Mesenchymal stem cell (in vitro differentiated cells and primary cell): ENCODE data around the gene SREBF1.
A peak's percentile ranks its signal among the peaks of the same experiment; 100 is the strongest.

Experiments used
- DNase-seq: peaks from one replicate; pipeline ENCODE4 v3.0.0-alpha.2; 2013
- H2AFZ ChIP-seq: one replicate; pipeline ENCODE4 v1.6.1; 2013; ENCODE audit warnings: low read depth, mild to moderate bottlenecking, control low read depth, inconsistent platforms, low read length, moderate library complexity
- H2AK5ac ChIP-seq: 2 replicates; pipeline ENCODE4 v1.6.1; 2013; ENCODE audit warnings: low read length, moderate library complexity, mild to moderate bottlenecking, inconsistent platforms; ENCODE audit not compliant: severe bottlenecking
- H2BK120ac ChIP-seq: one replicate; pipeline ENCODE4 v1.6.1; 2013; ENCODE audit warnings: low read depth, mild to moderate bottlenecking, inconsistent platforms, low read length, moderate library complexity
- H2BK12ac ChIP-seq, 2 experiments: one replicate each; pipeline ENCODE4 v1.6.1; 2013; ENCODE audit warnings: inconsistent platforms in 2 of 2, low read length in 2 of 2, mild to moderate bottlenecking in 2 of 2, moderate library complexity in 2 of 2, control low read depth in 1 of 2
- H2BK15ac ChIP-seq: one replicate; pipeline ENCODE4 v1.6.1; 2013; ENCODE audit warnings: mild to moderate bottlenecking, low read depth, inconsistent platforms; ENCODE audit not compliant: poor library complexity, severe bottlenecking
- H2BK5ac ChIP-seq: 2 replicates; pipeline ENCODE4 v1.6.1; 2013; ENCODE audit warnings: low read depth, mild to moderate bottlenecking, low read length, control low read depth, inconsistent platforms; ENCODE audit not compliant: poor library complexity, severe bottlenecking
- H3K14ac ChIP-seq, 2 experiments: one replicate each; pipeline ENCODE4 v1.6.1; 2013; ENCODE audit warnings: inconsistent platforms in 2 of 2, low read length in 2 of 2, control low read depth in 1 of 2, mild to moderate bottlenecking in 1 of 2, moderate library complexity in 1 of 2
- H3K18ac ChIP-seq, 2 experiments: one replicate each; pipeline ENCODE4 v1.6.1; 2013; ENCODE audit warnings: inconsistent platforms in 2 of 2, low read length in 2 of 2, control low read depth in 1 of 2, low read depth in 1 of 2, mild to moderate bottlenecking in 1 of 2
- H3K23ac ChIP-seq, 2 experiments: one replicate each; pipeline ENCODE4 v1.6.1; 2013; ENCODE audit warnings: inconsistent platforms in 2 of 2, low read length in 2 of 2, mild to moderate bottlenecking in 2 of 2, moderate library complexity in 2 of 2, control low read depth in 1 of 2
- H3K27ac ChIP-seq: 2 replicates; pipeline ENCODE4 v1.5.1; 2013; ENCODE audit warnings: mild to moderate bottlenecking, moderate library complexity, low read length, control low read depth, inconsistent platforms; ENCODE audit not compliant: poor library complexity, severe bottlenecking
- H3K27me3 ChIP-seq, 2 experiments: 2 replicates each; pipeline versions ENCODE4 v1.6.1 to v1.7.0; 2013; ENCODE audit warnings: low read length in 2 of 2, mild to moderate bottlenecking in 2 of 2, moderate library complexity in 2 of 2, control low read depth in 1 of 2, inconsistent platforms in 1 of 2; ENCODE audit not compliant: control insufficient read depth in 1 of 2, insufficient read depth in 1 of 2
- H3K36me3 ChIP-seq, 2 experiments: 2 replicates each; pipeline versions ENCODE4 v1.6.1 to v1.7.0; 2013; ENCODE audit warnings: low read length in 2 of 2, control low read depth in 1 of 2, inconsistent platforms in 1 of 2, low read depth in 1 of 2, mild to moderate bottlenecking in 1 of 2; ENCODE audit not compliant: insufficient read depth in 2 of 2, control insufficient read depth in 1 of 2
- H3K4ac ChIP-seq, 2 experiments: one replicate each; pipeline ENCODE4 v1.6.1; 2013; ENCODE audit warnings: inconsistent platforms in 2 of 2, low read length in 2 of 2, mild to moderate bottlenecking in 2 of 2, moderate library complexity in 2 of 2, control low read depth in 1 of 2, low read depth in 1 of 2
- H3K4me1 ChIP-seq: 2 replicates; pipeline ENCODE4 v1.6.1; 2013; ENCODE audit warnings: low read depth, low read length, control low read depth; ENCODE audit not compliant: control insufficient read depth, insufficient read depth
- H3K4me2 ChIP-seq: 2 replicates; pipeline ENCODE4 v1.6.1; 2013; ENCODE audit warnings: low read length, mild to moderate bottlenecking, inconsistent platforms; ENCODE audit not compliant: poor library complexity, severe bottlenecking
- H3K4me3 ChIP-seq, 2 experiments: 2 replicates each; pipeline versions ENCODE4 v1.5.1 to v1.7.0; 2013; ENCODE audit warnings: low read length in 2 of 2, mild to moderate bottlenecking in 2 of 2, control low read depth in 1 of 2, low read depth in 1 of 2; ENCODE audit not compliant: insufficient read depth in 1 of 2
- H3K79me1 ChIP-seq: replicated peaks from 2 replicates; pipeline ENCODE4 v1.6.1; 2013; ENCODE audit warnings: mild to moderate bottlenecking, control low read depth, low read length, inconsistent platforms; ENCODE audit not compliant: poor library complexity, severe bottlenecking
- H3K9ac ChIP-seq: 2 replicates; pipeline ENCODE4 v1.7.0; 2013; ENCODE audit warnings: mild to moderate bottlenecking, low read length, moderate library complexity
- H3K9me3 ChIP-seq: 2 replicates; pipeline ENCODE4 v1.7.0; 2013; ENCODE audit warnings: mild to moderate bottlenecking, low read length; ENCODE audit not compliant: control insufficient read depth
- H4K8ac ChIP-seq: one replicate; pipeline ENCODE4 v1.6.1; 2013; ENCODE audit warnings: inconsistent platforms, mild to moderate bottlenecking, low read length, moderate library complexity
- H4K91ac ChIP-seq: one replicate; pipeline ENCODE4 v1.6.1; 2013; ENCODE audit warnings: mild to moderate bottlenecking, low read length, inconsistent platforms
- WGBS: methylation state at CpG from one replicate; pipeline ENCODE4 v1.1.7; 2013; ENCODE audit warnings: mixed read lengths; 5-methylcytosine and 5-hydroxymethylcytosine counted together

Gene SREBF1

GRCh38 chr17:17810084-17810894, 26.5 kb downstream of the SREBF1 start:
- peak overlapping the region; percentile 17 for H2AK5ac ChIP-seq
- 12% methylated on average over 65 of the region's 68 CpGs for WGBS
- H2BK12ac ChIP-seq, result peak overlapping the region in 1 of 2 experiments; percentile 67
- peak overlapping the region; percentile 57 for H3K27ac ChIP-seq
- no peaks in the 10 kb centered on the region for H3K27me3 ChIP-seq
- H3K4me2 ChIP-seq, result peak overlapping the region; percentile 81
- H3K4me3 ChIP-seq, result peak overlapping the region; percentile 32 to 37
- peak overlapping the region; percentile 89 for H4K91ac ChIP-seq
- no peaks in the 10 kb centered on the region for H3K9me3 ChIP-seq
- peaks cover 56 to 75% of the 10 kb centered on the region in 2 experiments for H3K36me3 ChIP-seq
- peak; percentile 84 for DNase-seq
- peak overlapping the region; percentile 69 for H2BK5ac ChIP-seq
- H4K8ac ChIP-seq, result peak overlapping the region; percentile 75
- peaks cover 50% of the 10 kb centered on the region for H3K4me1 ChIP-seq
- peaks cover 9% of the 10 kb centered on the region for H3K79me1 ChIP-seq
- peak overlapping the region; percentile 85 for H2BK120ac ChIP-seq
- peak overlapping the region; percentile 26 for H2BK15ac ChIP-seq
- H3K9ac ChIP-seq, result peak overlapping the region; percentile 80
- H3K4ac ChIP-seq, result peak overlapping the region; percentile 60 to 75
- H3K23ac ChIP-seq, result no peak overlapping the region
- no peak overlapping the region for H2AFZ ChIP-seq
- H3K14ac ChIP-seq, result peak overlapping the region in 1 of 2 experiments; percentile 89
- H3K18ac ChIP-seq, result peak overlapping the region; percentile 80 to 92

- peaks cover 53 to 73% of the 10 kb centered on the region in 2 experiments for H3K36me3 ChIP-seq
- 11% methylated on average over 47 of the region's 52 CpGs for WGBS
- no peak overlapping the region for H3K14ac ChIP-seq
- H2BK15ac ChIP-seq, result peak overlapping the region; percentile 35
- peak overlapping the region; percentile 85 for H2BK120ac ChIP-seq
- H4K8ac ChIP-seq, result peak overlapping the region; percentile 75
- H3K18ac ChIP-seq, result peak overlapping the region; percentile 80 to 92
- DNase-seq, result no peak
- H3K4me1 ChIP-seq, result peaks cover 48% of the 10 kb centered on the region
- H3K4ac ChIP-seq, result peak overlapping the region in 1 of 2 experiments; percentile 60
- H2BK5ac ChIP-seq, result peak overlapping the region; percentile 33
- H3K79me1 ChIP-seq, result peaks cover 9% of the 10 kb centered on the region
- H3K23ac ChIP-seq, result no peak overlapping the region
- H2BK12ac ChIP-seq, result peak overlapping the region; percentile 6 to 61
- no peak overlapping the region for H2AK5ac ChIP-seq
- H3K9me3 ChIP-seq, result no peaks in the 10 kb centered on the region
- H4K91ac ChIP-seq, result peak overlapping the region; percentile 76
- H3K27ac ChIP-seq, result no peak overlapping the region
- peak overlapping the region; percentile 81 for H3K4me2 ChIP-seq
- no peak overlapping the region for H2AFZ ChIP-seq
- no peaks in the 10 kb centered on the region for H3K27me3 ChIP-seq
- peak overlapping the region; percentile 32 to 37 for H3K4me3 ChIP-seq
- H3K9ac ChIP-seq, result peak overlapping the region; percentile 80
Observed at GRCh38 chr17:17809531-17810083, 27.2 kb downstream of the SREBF1 start.

DNA sequence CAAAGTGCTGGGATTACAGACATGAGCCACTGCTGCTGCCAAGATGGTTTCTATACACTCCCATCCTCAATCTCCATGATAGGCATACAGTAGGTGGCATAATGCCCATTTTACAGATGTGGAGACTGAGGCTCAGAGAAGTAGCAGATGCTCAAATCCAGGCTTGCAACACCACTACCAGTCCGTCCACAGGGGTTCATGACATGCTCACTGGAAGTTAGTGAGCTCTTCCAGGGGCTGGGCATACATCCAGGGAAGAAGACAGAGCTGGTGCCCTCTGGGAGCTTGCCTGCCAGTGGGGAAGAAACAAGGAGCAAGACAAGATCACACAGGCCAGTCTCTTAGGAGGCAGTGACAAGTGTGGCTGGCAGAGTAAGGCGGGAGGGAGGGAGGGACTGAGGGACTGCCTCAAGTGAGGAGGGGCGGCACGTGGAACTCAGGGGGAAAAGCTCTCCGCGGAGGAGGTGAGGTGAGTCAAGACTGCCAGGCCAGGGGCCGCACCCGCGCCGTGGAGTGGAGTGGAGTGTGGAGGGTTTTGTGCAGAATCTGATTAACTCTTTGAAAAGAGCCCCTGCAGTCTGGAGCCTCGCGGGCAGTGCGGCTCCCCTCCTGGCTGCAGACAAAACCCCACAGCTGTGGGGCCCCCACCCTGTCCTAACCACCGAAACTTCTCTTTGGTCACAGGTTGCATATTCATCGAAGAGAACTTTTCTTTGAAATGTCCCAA, 27.9 kb downstream of the SREBF1 start:
- Histone ChIP-seq H3K4me2 (no peak overlapping the region), H3K27ac (no peak overlapping the region), H3K4ac (no peak overlapping the region), H3K4me1 (peaks cover 48% of the 10 kb centered on the region), H3K14ac (no peak overlapping the region), H3K36me3 (peaks cover 50 to 70% of the 10 kb centered on the region in 2 experiments), H2BK5ac (no peak overlapping the region), H3K79me1 (peaks cover 10% of the 10 kb centered on the region), H2BK15ac (no peak overlapping the region), H2AK5ac (no peak overlapping the region), H3K9ac (no peak overlapping the region), H3K9me3 (no peaks in the 10 kb centered on the region), H2BK120ac (peak overlapping the region; percentile 85), H2BK12ac (peak overlapping the region in 1 of 2 experiments; percentile 15), H3K23ac (peak overlapping the region in 1 of 2 experiments; percentile 25), H2AFZ (no peak overlapping the region), H4K91ac (no peak overlapping the region), H3K18ac (peak overlapping the region in 1 of 2 experiments; percentile 11), H4K8ac (no peak overlapping the region), H3K27me3 (no peaks in the 10 kb centered on the region), H3K4me3 (no peak overlapping the region)
- WGBS, result 52% methylated on average over 10 of the region's 15 CpGs
- DNase-seq, result peak; percentile 56
